Lower lobe of right lung (tissue), 2 donors: ENCODE results near the gene KCNT1. TPM values are rescaled to one million over a fixed set of nuclear protein-coding genes. Genes with fewer than 3 reads are reported as not detected.

Experiments
- ATAC-seq, 2 donors: fragments of 200-7000 bp; cut with Tn5 transposase; one replicate each; pipeline ENCODE4 v1.9.1; 2020 to 2022; ENCODE audit warnings: mild to moderate bottlenecking in 2 of 2, moderate library complexity in 2 of 2
- DNase-seq: peaks from one replicate; pipeline ENCODE4 v3.0.0-alpha.2; 2020
- H3K27ac ChIP-seq: fragments of 200-600 bp; one replicate; pipeline ENCODE4 v1.8.0; 2022
- H3K27me3 ChIP-seq: fragments of 200-600 bp; one replicate; pipeline ENCODE4 v1.8.0; 2022; ENCODE audit warnings: low read depth
- H3K36me3 ChIP-seq: fragments of 200-600 bp; one replicate; pipeline ENCODE4 v1.8.0; 2022; ENCODE audit warnings: mild to moderate bottlenecking
- H3K4me1 ChIP-seq: fragments of 200-600 bp; one replicate; pipeline ENCODE4 v1.8.0; 2022
- H3K4me3 ChIP-seq: fragments of 200-600 bp; one replicate; pipeline ENCODE4 v1.8.0; 2022; ENCODE audit warnings: mild to moderate bottlenecking
- H3K9me3 ChIP-seq: fragments of 200-600 bp; one replicate; pipeline ENCODE4 v1.8.0; 2022
- intact Hi-C: fragments of 100-400 bp; cut with DNase I; formaldehyde crosslinking; loops from one replicate; pipeline ENCODE4 v1.11.0; 2022
- total RNA-seq: library from RNA; stranded (reverse); fragmentation: NEBNext Ultra II Directional; extraction: Animal tissue kit (Norgen Biotek cat#: 25700); gene quantifications from one replicate; pipeline ENCODE4 v1.2.1, GENCODE V29; 2021
- TF ChIP-seq, protein P1 (sequence below): fragments of 200-600 bp; IDR thresholded peaks from one replicate; pipeline ENCODE4 v1.8.0; 2022; ENCODE audit warnings: antibody characterized with exemption, mild to moderate bottlenecking
- donor health status: DM: no; HTN: yes; CAD: no; lungs with severe emphysema.

Gene KCNT1
- total RNA-seq, 1 donor from 2014 or later: 0.35 TPM

- intact Hi-C loops: no loop called here
- no peak overlapping the region for H3K4me3 ChIP-seq
- H3K9me3 ChIP-seq: no peaks in the 10 kb centered on the region
- H3K36me3 ChIP-seq: no peaks in the 10 kb centered on the region
- no peaks in the 10 kb centered on the region for H3K4me1 ChIP-seq
- H3K27me3 ChIP-seq: no peaks in the 10 kb centered on the region
- ATAC-seq: no peak
- no peak for DNase-seq
- H3K27ac ChIP-seq: no peak overlapping the region
- TF ChIP-seq, protein P1, sequence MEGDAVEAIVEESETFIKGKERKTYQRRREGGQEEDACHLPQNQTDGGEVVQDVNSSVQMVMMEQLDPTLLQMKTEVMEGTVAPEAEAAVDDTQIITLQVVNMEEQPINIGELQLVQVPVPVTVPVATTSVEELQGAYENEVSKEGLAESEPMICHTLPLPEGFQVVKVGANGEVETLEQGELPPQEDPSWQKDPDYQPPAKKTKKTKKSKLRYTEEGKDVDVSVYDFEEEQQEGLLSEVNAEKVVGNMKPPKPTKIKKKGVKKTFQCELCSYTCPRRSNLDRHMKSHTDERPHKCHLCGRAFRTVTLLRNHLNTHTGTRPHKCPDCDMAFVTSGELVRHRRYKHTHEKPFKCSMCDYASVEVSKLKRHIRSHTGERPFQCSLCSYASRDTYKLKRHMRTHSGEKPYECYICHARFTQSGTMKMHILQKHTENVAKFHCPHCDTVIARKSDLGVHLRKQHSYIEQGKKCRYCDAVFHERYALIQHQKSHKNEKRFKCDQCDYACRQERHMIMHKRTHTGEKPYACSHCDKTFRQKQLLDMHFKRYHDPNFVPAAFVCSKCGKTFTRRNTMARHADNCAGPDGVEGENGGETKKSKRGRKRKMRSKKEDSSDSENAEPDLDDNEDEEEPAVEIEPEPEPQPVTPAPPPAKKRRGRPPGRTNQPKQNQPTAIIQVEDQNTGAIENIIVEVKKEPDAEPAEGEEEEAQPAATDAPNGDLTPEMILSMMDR: no peak
Measured at GRCh38 chr9:135787776-135788575, 86.0 kb downstream of the KCNT1 start.

GRCh38 chr9:135788576-135789300 lies 86.8 kb downstream of the KCNT1 start:
- TF ChIP-seq, protein P1: no peak
- no peak overlapping the region for H3K27ac ChIP-seq
- H3K4me3 ChIP-seq: no peak overlapping the region
- no peaks in the 10 kb centered on the region for H3K9me3 ChIP-seq
- no peaks in the 10 kb centered on the region for H3K36me3 ChIP-seq
- ATAC-seq: no peak
- H3K27me3 ChIP-seq: no peaks in the 10 kb centered on the region
- H3K4me1 ChIP-seq: no peaks in the 10 kb centered on the region
- DNase-seq: no peak
- intact Hi-C loops: no loop called here

DNA sequence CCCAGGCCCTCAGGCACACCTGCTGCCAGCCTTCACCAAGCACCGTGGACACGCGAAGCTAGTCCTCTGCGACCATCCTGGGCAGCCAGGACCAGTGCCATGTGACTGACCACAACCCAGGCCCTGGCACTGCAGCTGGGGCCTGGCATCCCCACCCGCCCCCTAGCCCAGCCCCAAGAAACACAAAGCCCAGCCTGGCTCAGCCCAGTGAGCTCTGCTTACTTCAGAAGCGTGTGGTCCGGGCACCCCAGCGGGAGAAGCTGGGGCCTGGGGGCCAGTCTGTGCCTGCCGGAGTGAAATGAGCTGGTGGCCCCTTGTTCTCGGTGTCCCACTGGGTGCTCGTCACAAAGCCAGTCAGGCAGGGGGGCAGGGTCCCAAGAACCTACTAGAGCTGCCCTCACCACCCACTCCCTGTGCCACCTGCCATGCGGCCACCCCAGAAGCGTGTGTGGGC lies 87.9 kb downstream of the KCNT1 start:
- DNase-seq (no peak), ATAC-seq (no peak)
- intact Hi-C loops: no loop called here

GRCh38 chr9:135790356-135790755 lies 88.4 kb downstream of the KCNT1 start:
- H3K36me3 ChIP-seq: no peaks in the 10 kb centered on the region
- ATAC-seq: no peak
- H3K4me1 ChIP-seq: no peaks in the 10 kb centered on the region
- TF ChIP-seq, protein P1: no peak
- no peak for DNase-seq
- intact Hi-C loops: no loop called here
- H3K27me3 ChIP-seq: no peaks in the 10 kb centered on the region
- no peak overlapping the region for H3K27ac ChIP-seq
- H3K4me3 ChIP-seq: no peak overlapping the region
- H3K9me3 ChIP-seq: no peaks in the 10 kb centered on the region

More for the DNA sequence above, 87.9 kb downstream of the KCNT1 start:
- Histone ChIP-seq H3K4me3 (no peak overlapping the region), H3K9me3 (no peaks in the 10 kb centered on the region), H3K4me1 (no peaks in the 10 kb centered on the region), H3K27ac (no peak overlapping the region), H3K27me3 (no peaks in the 10 kb centered on the region), H3K36me3 (no peaks in the 10 kb centered on the region)
- TF ChIP-seq, protein P1: no peak

DNA sequence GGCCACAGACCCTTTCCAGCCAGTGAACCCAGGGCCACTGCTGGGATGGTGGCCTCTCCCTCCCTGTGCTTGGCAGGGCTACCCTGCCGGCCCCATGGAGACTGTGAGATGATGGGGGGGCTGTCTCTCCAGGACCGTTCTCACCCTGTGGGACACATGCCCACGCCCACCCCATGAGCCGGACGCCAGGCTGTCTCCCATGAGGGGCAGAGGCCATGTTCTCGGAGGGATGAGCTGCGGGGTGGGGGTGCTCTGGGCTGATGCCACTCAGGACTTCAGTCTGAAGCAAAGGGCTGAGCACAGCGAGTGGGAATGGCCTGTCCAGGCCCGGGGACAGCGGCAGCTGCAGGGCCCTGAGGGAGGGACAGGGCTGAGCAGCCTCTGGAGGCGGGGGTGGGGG lies 88.9 kb downstream of the KCNT1 start:
- TF ChIP-seq, protein P1: no peak
- Histone ChIP-seq H3K4me1 (no peaks in the 10 kb centered on the region), H3K27ac (no peak overlapping the region), H3K36me3 (no peaks in the 10 kb centered on the region), H3K4me3 (no peak overlapping the region), H3K9me3 (no peaks in the 10 kb centered on the region), H3K27me3 (no peaks in the 10 kb centered on the region)
- DNase-seq (no peak), ATAC-seq (no peak)
- intact Hi-C loops: no loop called here
